HepG2 (cell line): ENCODE measurements around the gene STMN3. TPM values are rescaled to one million over a fixed set of nuclear protein-coding genes. Genes with fewer than 3 reads are reported as not detected.

Experiments used
- ATAC-seq: fragments of 200-7000 bp; cut with Tn5 transposase; 3 replicates; pipeline ENCODE4 v1.9.1; 2020; ENCODE audit warnings: mild to moderate bottlenecking, moderate library complexity
- BruUV-seq: library from RNA; stranded (reverse); fragments of 400-500 nt; replicated peaks from 2 replicates; lab custom pipeline; 2021; lab: Mats Ljungman, UMichigan
- CTCF ChIA-PET: fragments of 300-600 bp; formaldehyde crosslinking; extraction: SDS; loops from one replicate; lab custom pipeline; 2021; ENCODE audit warnings: low total read pairs, inconsistent platforms, low intra/inter-chr PET ratio; lab: Yijun Ruan, JAX
- POLR2A ChIA-PET: fragments of 350-600 bp; sonication (Branson Sonifier 250); formaldehyde crosslinking; loops from one replicate; lab custom pipeline; 2020; ENCODE audit warnings: antibody characterized with exemption, inconsistent platforms; lab: Yijun Ruan, JAX
- DNase-seq: peaks from one replicate; pipeline ENCODE4 v3.0.0-alpha.2; 2015; ENCODE audit warnings: low spot score
- FAIRE-seq: peaks from 3 replicates; lab custom pipeline; 2011; peaks lifted over from hg19 to GRCh38; lab: Jason Lieb, UNC
- H2AFZ ChIP-seq: one replicate; pipeline ENCODE4 v1.6.1; 2011; ENCODE audit warnings: low read length, inconsistent platforms
- H3K27ac ChIP-seq: fragments of 300-600 bp; 3 replicates; pipeline ENCODE4 v1.8.0; 2011; ENCODE audit warnings: mixed run types, mild to moderate bottlenecking, mixed read lengths, low read length, inconsistent platforms; ENCODE audit not compliant: insufficient read depth; ENCODE audit errors: extremely low read length
- H3K27me3 ChIP-seq, 2 experiments: fragments of 200-600 bp in 1 of 2; 2 replicates in 1 of 2; 3 replicates in 1 of 2; pipeline versions ENCODE4 v1.6.0 to v1.8.0; 2011; ENCODE audit warnings: low read length in 2 of 2, mild to moderate bottlenecking in 2 of 2, moderate library complexity in 2 of 2, inconsistent platforms in 1 of 2; ENCODE audit not compliant: insufficient read depth in 2 of 2, control insufficient read depth in 1 of 2
- H3K36me3 ChIP-seq, 2 experiments: fragments of 200-600 bp in 1 of 2; replicated peaks in 1 of 2; 2 replicates in 1 of 2; 3 replicates in 1 of 2; pipeline versions ENCODE4 v1.5.1 to v1.8.0; 2011; ENCODE audit warnings: low read length in 2 of 2, inconsistent platforms in 1 of 2; ENCODE audit not compliant: insufficient read depth in 2 of 2, control insufficient read depth in 1 of 2
- H3K4me1 ChIP-seq: 2 replicates; pipeline ENCODE4 v1.5.1; 2012; ENCODE audit warnings: low read length, inconsistent platforms; ENCODE audit not compliant: insufficient read depth
- H3K4me2 ChIP-seq: 2 replicates; pipeline ENCODE4 v1.6.0; 2011; ENCODE audit warnings: low read depth, low read length, inconsistent platforms
- H3K4me3 ChIP-seq, 3 experiments: fragments of 200-600 bp in 1 of 3; sonication (generic), shearing (Covaris generic) in 1 of 3; replicated peaks in 1 of 3; 2 replicates each; pipeline ENCODE4 v1.5.1; 2011 to 2016; ENCODE audit warnings: low read length in 3 of 3, inconsistent platforms in 2 of 3, low read depth in 2 of 3, mild to moderate bottlenecking in 2 of 3, control low read depth in 1 of 3, mixed read lengths in 1 of 3; ENCODE audit not compliant: insufficient read depth in 1 of 3
- H3K79me2 ChIP-seq: one replicate; pipeline ENCODE4 v1.6.1; 2011; ENCODE audit warnings: low read length, inconsistent platforms; ENCODE audit not compliant: insufficient read depth
- H3K9ac ChIP-seq: 2 replicates; pipeline ENCODE4 v1.6.0; 2011; ENCODE audit warnings: mild to moderate bottlenecking, low read depth, low read length, inconsistent platforms; ENCODE audit not compliant: insufficient read depth
- H3K9me3 ChIP-seq: 2 replicates; pipeline ENCODE4 v1.5.1; 2012; ENCODE audit warnings: mild to moderate bottlenecking, low read length
- H4K20me1 ChIP-seq: 2 replicates; pipeline ENCODE4 v1.6.0; 2011; ENCODE audit warnings: inconsistent platforms, mild to moderate bottlenecking, low read length, moderate library complexity; ENCODE audit not compliant: insufficient read depth
- AGO1 ChIP-seq: fragments of 200-400 bp; formaldehyde crosslinking; IDR thresholded peaks from 2 replicates; pipeline ENCODE4 v1.6.1; 2017; ENCODE audit warnings: mild to moderate bottlenecking, low read depth, low read length, moderate library complexity; ENCODE audit not compliant: poor library complexity, severe bottlenecking
- HNRNPLL ChIP-seq: fragments of 200-400 bp; formaldehyde crosslinking; IDR thresholded peaks from 2 replicates; pipeline ENCODE4 v1.6.1; 2017; ENCODE audit warnings: mild to moderate bottlenecking, low read depth, low read length; ENCODE audit not compliant: poor library complexity, severe bottlenecking
- RBFOX2 ChIP-seq: fragments of 200-400 bp; formaldehyde crosslinking; IDR thresholded peaks from 2 replicates; pipeline ENCODE4 v1.6.1; 2017; ENCODE audit warnings: low read depth, mild to moderate bottlenecking, low read length
- SALL2 ChIP-seq: sonication (generic); formaldehyde crosslinking; IDR thresholded peaks from 2 replicates; pipeline ENCODE4 v1.8.1; 2023; ENCODE audit warnings: mild to moderate bottlenecking, missing genetic modification reagents, inconsistent platforms
- ZFYVE20 ChIP-seq: sonication (generic); formaldehyde crosslinking; IDR thresholded peaks from 2 replicates; pipeline ENCODE4 v1.8.0; 2023; ENCODE audit warnings: low read depth, mild to moderate bottlenecking, moderate library complexity, missing genetic modification reagents, borderline replicate concordance
- WGBS: methylation state at CpG from one replicate; pipeline ENCODE4 v1.1.6; 2017; ENCODE audit warnings: low lambda C conversion rate; 5-methylcytosine and 5-hydroxymethylcytosine counted together
- in situ Hi-C: cut with HindIII; loops from 2 replicates; pipeline ENCODE4 v1.10.0; 2017; ENCODE audit warnings: low pct_unique_long_range_greater_than_20kb; ENCODE audit not compliant: extremely low pct_ligation_motif_present
- intact Hi-C: fragments of 100-400 bp; cut with micrococcal nuclease; formaldehyde crosslinking; loops from one replicate; pipeline ENCODE4 v1.10.0; 2022; ENCODE audit not compliant: unreplicated experiment
- polyA plus RNA-seq, 8 experiments: library from polyadenylated mRNA; depleted of rRNA in 3 of 8; stranded (reverse) in 7 of 8; unstranded in 1 of 8; fragments of >200 nt; fragmentation: Illumina TruSeq in 4 of 8; extraction: Trizol in 4 of 8; gene quantifications; 2 replicates each; pipeline versions ENCODE4 v1.2.1 to v1.2.3, GENCODE V29; 2011 to 2016; ENCODE audit warnings: low read depth in 4 of 8, missing spikeins in 1 of 8, mixed read lengths in 1 of 8; ENCODE audit not compliant: insufficient read depth in 1 of 8
- total RNA-seq, 5 experiments: library from RNA; depleted of rRNA; stranded (reverse); fragments of >200 nt; fragmentation: Illumina TruSeq; extraction: Trizol; gene quantifications; 2 replicates each; pipeline ENCODE4 v1.2.3, GENCODE V29; 2016; ENCODE audit warnings: low read depth in 1 of 5
- TF ChIP-seq, protein P1 (sequence below): sonication (generic); formaldehyde crosslinking; conservative IDR thresholded peaks from 2 replicates; pipeline ENCODE4 v1.5.0; 2020; ENCODE audit warnings: missing genetic modification reagents
- TF ChIP-seq, protein P2 (sequence below): sonication (generic); formaldehyde crosslinking; IDR thresholded peaks from 2 replicates; pipeline ENCODE4 v1.4.0; 2020; ENCODE audit warnings: mild to moderate bottlenecking, missing genetic modification reagents

STMN3 gene
- total and polyA plus RNA-seq, 2 of the 13 experiments (the other 11 are each of a cell fraction or from before 2014, with no cell fraction given): 21.0 to 48.3 TPM

DNA sequence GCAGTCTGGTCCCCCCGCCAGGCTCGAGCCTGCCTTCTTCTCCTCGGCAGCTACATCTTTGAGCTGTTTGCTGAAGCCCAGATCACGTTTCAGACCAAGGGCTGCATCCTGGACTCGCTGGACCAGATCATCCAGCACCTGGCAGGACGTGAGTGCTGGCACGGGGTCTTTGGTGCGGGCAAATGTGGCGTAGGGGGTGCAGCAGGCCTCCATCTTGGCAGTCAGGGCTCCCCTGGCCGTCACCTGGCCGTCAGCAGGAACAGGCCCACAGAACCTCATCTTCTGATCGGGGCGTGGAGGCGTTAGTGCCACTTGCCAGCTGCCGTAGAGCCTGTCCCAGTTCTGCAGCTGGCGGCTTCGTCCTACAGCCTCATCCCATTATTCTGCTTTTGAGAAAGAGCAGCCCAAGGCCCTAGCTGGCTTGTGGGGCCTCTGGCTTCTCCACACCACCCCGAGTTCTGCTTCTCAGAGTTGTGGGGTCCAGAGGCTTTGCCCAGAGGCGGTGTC, 26.6 kb upstream of the STMN3 start:
- WGBS: 98% methylated on average over 18 of the region's 19 CpGs
- no TSS peak for BruUV-seq
- H3K4me1 ChIP-seq: peaks cover 10% of the 10 kb centered on the region
- CTCF ChIA-PET: no interaction called here
- FAIRE-seq: no peak
- no peak overlapping the region for H3K27ac ChIP-seq
- no peak for DNase-seq
- H3K9me3 ChIP-seq: no peaks in the 10 kb centered on the region
- POLR2A ChIA-PET: no interaction called here
- TF ChIP-seq SALL2 (no peak), HNRNPLL (peak; percentile 21), RBFOX2 (0 out of 2 replicates have a peak, but pooled peaks have one; percentile 8), AGO1 (peak; percentile 32), ZFYVE20 (no peak)
- TF ChIP-seq, protein P1, sequence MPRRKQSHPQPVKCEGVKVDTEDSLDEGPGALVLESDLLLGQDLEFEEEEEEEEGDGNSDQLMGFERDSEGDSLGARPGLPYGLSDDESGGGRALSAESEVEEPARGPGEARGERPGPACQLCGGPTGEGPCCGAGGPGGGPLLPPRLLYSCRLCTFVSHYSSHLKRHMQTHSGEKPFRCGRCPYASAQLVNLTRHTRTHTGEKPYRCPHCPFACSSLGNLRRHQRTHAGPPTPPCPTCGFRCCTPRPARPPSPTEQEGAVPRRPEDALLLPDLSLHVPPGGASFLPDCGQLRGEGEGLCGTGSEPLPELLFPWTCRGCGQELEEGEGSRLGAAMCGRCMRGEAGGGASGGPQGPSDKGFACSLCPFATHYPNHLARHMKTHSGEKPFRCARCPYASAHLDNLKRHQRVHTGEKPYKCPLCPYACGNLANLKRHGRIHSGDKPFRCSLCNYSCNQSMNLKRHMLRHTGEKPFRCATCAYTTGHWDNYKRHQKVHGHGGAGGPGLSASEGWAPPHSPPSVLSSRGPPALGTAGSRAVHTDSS (CRISPR knock-in tag): no peak
- TF ChIP-seq, protein P2, sequence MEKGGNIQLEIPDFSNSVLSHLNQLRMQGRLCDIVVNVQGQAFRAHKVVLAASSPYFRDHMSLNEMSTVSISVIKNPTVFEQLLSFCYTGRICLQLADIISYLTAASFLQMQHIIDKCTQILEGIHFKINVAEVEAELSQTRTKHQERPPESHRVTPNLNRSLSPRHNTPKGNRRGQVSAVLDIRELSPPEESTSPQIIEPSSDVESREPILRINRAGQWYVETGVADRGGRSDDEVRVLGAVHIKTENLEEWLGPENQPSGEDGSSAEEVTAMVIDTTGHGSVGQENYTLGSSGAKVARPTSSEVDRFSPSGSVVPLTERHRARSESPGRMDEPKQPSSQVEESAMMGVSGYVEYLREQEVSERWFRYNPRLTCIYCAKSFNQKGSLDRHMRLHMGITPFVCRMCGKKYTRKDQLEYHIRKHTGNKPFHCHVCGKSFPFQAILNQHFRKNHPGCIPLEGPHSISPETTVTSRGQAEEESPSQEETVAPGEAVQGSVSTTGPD (CRISPR knock-in tag): no peak
- no peak for ATAC-seq
- H4K20me1 ChIP-seq: no peaks in the 10 kb centered on the region
- H3K36me3 ChIP-seq: peaks cover 18 to 19% of the 10 kb centered on the region in 2 experiments; a peak in 4 of 5 replicates
- no peak overlapping the region for H3K4me2 ChIP-seq
- H2AFZ ChIP-seq: no peak overlapping the region
- H3K27me3 ChIP-seq: no peaks in the 10 kb centered on the region
- H3K9ac ChIP-seq: no peak overlapping the region
- H3K4me3 ChIP-seq: no peak overlapping the region
- intact Hi-C loops: no loop called here
- in situ Hi-C loops: no loop called here
- no peaks in the 10 kb centered on the region for H3K79me2 ChIP-seq
